GM12878 (cell line): ENCODE results near the gene ARFRP1. TPM values are rescaled to one million over a fixed set of nuclear protein-coding genes. Genes with fewer than 3 reads are reported as not detected.
"Not testable (repeated sequence)": the region's sequence is repeated elsewhere in the genome, so short reads cannot be mapped to it uniquely, and the experiment has no call there.

Experiments
- ATAC-seq: fragments of 200-7000 bp; cut with Tn5 transposase; 3 replicates; pipeline ENCODE4 v1.9.1; 2020; ENCODE audit warnings: mild to moderate bottlenecking, moderate library complexity
- BruUV-seq: library from RNA; stranded (reverse); fragments of 400-500 nt; replicated peaks from 2 replicates; lab custom pipeline; 2021; lab: Mats Ljungman, UMichigan
- CTCF ChIA-PET: fragments of 300-600 bp; sonication (Branson Sonifier 250); formaldehyde crosslinking; extraction: SDS; loops from one replicate; lab custom pipeline; 2021; ENCODE audit warnings: inconsistent platforms; lab: Yijun Ruan, JAX
- POLR2A ChIA-PET: fragments of 350-600 bp; formaldehyde crosslinking; extraction: SDS; loops from one replicate; lab custom pipeline; 2021; ENCODE audit warnings: inconsistent platforms; lab: Charles Lee
- RAD21 ChIA-PET: fragments of 300-600 bp; sonication (Branson Sonifier 250); formaldehyde crosslinking; loops from one replicate; lab custom pipeline; 2023; ENCODE audit warnings: antibody characterized with exemption; ENCODE audit not compliant: unreplicated experiment; lab: Charles Lee
- SMC1A ChIA-PET: fragments of 300-600 bp; sonication (Branson Sonifier 250); formaldehyde crosslinking; loops from one replicate; lab custom pipeline; 2023; ENCODE audit not compliant: unreplicated experiment, uncharacterized antibody; lab: Charles Lee
- DNase-seq: peaks from one replicate; pipeline ENCODE4 v3.0.0-alpha.2; 2011; ENCODE audit warnings: low read depth, low spot score
- FAIRE-seq: peaks from 3 replicates; lab custom pipeline; 2011; peaks lifted over from hg19 to GRCh38; lab: Jason Lieb, UNC
- H2AFZ ChIP-seq: 2 replicates; pipeline ENCODE4 v1.6.0; 2011; ENCODE audit warnings: low read depth, low read length, control low read depth; ENCODE audit not compliant: control insufficient read depth
- H3K27ac ChIP-seq: 2 replicates; pipeline ENCODE4 v1.5.1; 2011; ENCODE audit warnings: control low read depth; ENCODE audit not compliant: control insufficient read depth, insufficient read depth
- H3K27me3 ChIP-seq, 2 experiments: replicated peaks in 1 of 2; 2 replicates each; pipeline versions ENCODE4 v1.6.0 to v1.6.1; 2011; ENCODE audit warnings: low read length in 1 of 2; ENCODE audit not compliant: control insufficient read depth in 2 of 2, insufficient read depth in 2 of 2
- H3K36me3 ChIP-seq, 2 experiments: 2 replicates each; pipeline ENCODE4 v1.5.1; 2011; ENCODE audit warnings: low read length in 1 of 2; ENCODE audit not compliant: control insufficient read depth in 2 of 2, insufficient read depth in 2 of 2
- H3K4me1 ChIP-seq: 2 replicates; pipeline ENCODE4 v1.6.1; 2011; ENCODE audit warnings: mild to moderate bottlenecking, low read length, moderate library complexity, mixed read lengths; ENCODE audit not compliant: control insufficient read depth, insufficient read depth
- H3K4me2 ChIP-seq: 2 replicates; pipeline ENCODE4 v1.6.0; 2011; ENCODE audit warnings: control low read depth; ENCODE audit not compliant: control insufficient read depth, insufficient read depth
- H3K4me3 ChIP-seq: fragments of 200-600 bp; sonication (generic); 2 replicates; pipeline ENCODE4 v1.5.1; 2016
- H3K79me2 ChIP-seq: 2 replicates; pipeline ENCODE4 v1.6.0; 2011; ENCODE audit warnings: low read length; ENCODE audit not compliant: control insufficient read depth, insufficient read depth
- H3K9ac ChIP-seq: 2 replicates; pipeline ENCODE4 v1.8.0; 2011; ENCODE audit warnings: low read length, control low read depth, mixed read lengths; ENCODE audit not compliant: control insufficient read depth, insufficient read depth
- H3K9me3 ChIP-seq: replicated peaks from 3 replicates; pipeline ENCODE4 v1.5.1; 2011; ENCODE audit warnings: mild to moderate bottlenecking, low read length; ENCODE audit not compliant: control insufficient read depth, insufficient read depth
- H4K20me1 ChIP-seq: 2 replicates; pipeline ENCODE4 v1.6.0; 2011; ENCODE audit not compliant: control insufficient read depth, insufficient read depth
- ATF7 ChIP-seq: fragments of 450-650 bp; IDR thresholded peaks from 2 replicates; pipeline ENCODE4 v1.6.1; 2016; ENCODE audit warnings: low read depth, mild to moderate bottlenecking
- CHD1 ChIP-seq: IDR thresholded peaks from 2 replicates; pipeline ENCODE4 v1.6.1; 2012; ENCODE audit warnings: low read depth, low read length, improper control_type of control experiment
- EP300 ChIP-seq, 2 experiments: fragments of 150-350 bp in 1 of 2; IDR thresholded peaks; 2 replicates each; pipeline ENCODE4 v1.6.1; 2011 to 2012; ENCODE audit warnings: low read depth in 2 of 2, low read length in 2 of 2, borderline replicate concordance in 1 of 2, improper control_type of control experiment in 1 of 2, inconsistent platforms in 1 of 2; ENCODE audit not compliant: control insufficient read depth in 1 of 2
- HDAC2 ChIP-seq: fragments of 200-600 bp; sonication (generic); IDR thresholded peaks from 2 replicates; pipeline ENCODE4 v1.6.1; 2017
- HDGF ChIP-seq: fragments of 450-650 bp; IDR thresholded peaks from 2 replicates; pipeline ENCODE4 v1.6.1; 2016; ENCODE audit warnings: antibody characterized with exemption
- PAX5 ChIP-seq: IDR thresholded peaks from 2 replicates; pipeline ENCODE4 v1.6.1; 2011; ENCODE audit warnings: low read depth, low read length, borderline replicate concordance
- RB1 ChIP-seq: fragments of 450-650 bp; formaldehyde crosslinking; IDR thresholded peaks from 2 replicates; pipeline ENCODE4 v1.6.1; 2017; ENCODE audit warnings: mild to moderate bottlenecking, borderline replicate concordance
- RCOR1 ChIP-seq: conservative IDR thresholded peaks from 2 replicates; pipeline ENCODE4 v1.6.1; 2012; ENCODE audit warnings: low read depth, low read length, improper control_type of control experiment
- ZNF217 ChIP-seq: fragments of 450-650 bp; IDR thresholded peaks from 2 replicates; pipeline ENCODE4 v1.6.1; 2017; ENCODE audit warnings: antibody characterized with exemption, mild to moderate bottlenecking
- ZNF592 ChIP-seq: fragments of 450-650 bp; IDR thresholded peaks from 2 replicates; pipeline ENCODE4 v1.6.1; 2017; ENCODE audit warnings: mild to moderate bottlenecking, moderate library complexity
- WGBS: methylation state at CpG from one replicate; pipeline ENCODE4 v1.1.6; 2016; ENCODE audit warnings: low lambda C conversion rate; ENCODE audit not compliant: insufficient replicate concordance, insufficient coverage; ENCODE audit errors: missing lambda C conversion rate; 5-methylcytosine and 5-hydroxymethylcytosine counted together
- in situ Hi-C: fragments of 300-500 bp; cut with MboI; formaldehyde crosslinking; loops from 9 replicates; pipeline ENCODE4 v1.14.3; 2018; ENCODE audit warnings: mixed read lengths
- intact Hi-C: fragments of 100-400 bp; cut with micrococcal nuclease; formaldehyde crosslinking; loops from one replicate; pipeline ENCODE4 v1.14.2; 2022; ENCODE audit not compliant: unreplicated experiment
- polyA plus RNA-seq, 11 experiments: library from polyadenylated mRNA; depleted of rRNA in 4 of 11; unstranded in 6 of 11; stranded (reverse) in 5 of 11; fragments of >200 nt; fragmentation: Nextera tagmentation in 4 of 11; fragmentation: Illumina TruSeq in 1 of 11; extraction: Ambion mirVana in 4 of 11; extraction: Trizol in 1 of 11; gene quantifications; 1 replicate in 1 of 11; 2 replicates in 10 of 11; pipeline versions ENCODE4 v1.2.1 to v1.2.3, GENCODE V29; 2011 to 2016; ENCODE audit warnings: inconsistent platforms in 2 of 11, missing spikeins in 2 of 11, low read depth in 1 of 11
- total RNA-seq, 4 experiments: library from RNA; depleted of rRNA in 3 of 4; stranded (reverse); fragments of >200 nt in 3 of 4; fragmentation: Illumina TruSeq in 1 of 4; extraction: Trizol in 1 of 4; gene quantifications; 2 replicates each; pipeline versions ENCODE4 v1.2.1 to v1.2.3, GENCODE V29; 2013 to 2021

Gene ARFRP1
- total and polyA plus RNA-seq, 10 of the 15 experiments (the other 5 are each of a cell fraction or from before 2014, with no cell fraction given): 0.37 to 71.7 (median 34.6) TPM

- DNase-seq (no peak), FAIRE-seq (no peak)
- BruUV-seq: no TSS peak
- H3K4me3 ChIP-seq: no peak overlapping the region
- no peaks in the 10 kb centered on the region for H3K36me3 ChIP-seq
- H3K9me3 ChIP-seq: no peaks in the 10 kb centered on the region
- intact Hi-C loops: no loop called here
- H3K27me3 ChIP-seq: peaks cover 4 to 7% of the 10 kb centered on the region in 2 experiments; a peak in 3 of 4 replicates
- TF ChIP-seq CHD1 (no peak), HDGF (no peak), RB1 (no peak), EP300 (IDR thresholded peaks at IDR 0.05; ENCODE audit: borderline replicate concordance in 1 of 2, control insufficient read depth in 1 of 2, low read depth in 2 of 2, low read length in 2 of 2) (no peak), ZNF592 (no peak), ZNF217 (no peak), RCOR1 (no peak), HDAC2 (no peak), PAX5 (no peak), ATF7 (no peak)
- TF ChIP-seq, all 136 proteins: peak for 0
- SMC1A ChIA-PET: no interaction called here
- CTCF ChIA-PET: no interaction called here
- POLR2A ChIA-PET: no interaction called here
- no peak for ATAC-seq
- 24% methylated on average over 11 of the region's 11 CpGs for WGBS
- H3K4me1 ChIP-seq: no peaks in the 10 kb centered on the region
- H3K27ac ChIP-seq: no peak overlapping the region
- H3K4me2 ChIP-seq: no peak overlapping the region
- H4K20me1 ChIP-seq: no peaks in the 10 kb centered on the region
- RAD21 ChIA-PET: no interaction called here
- H3K79me2 ChIP-seq: no peaks in the 10 kb centered on the region
- H3K9ac ChIP-seq: no peak overlapping the region
- in situ Hi-C loops: no loop called here
- H2AFZ ChIP-seq: no peak overlapping the region
These were observed 55.9 kb downstream of the ARFRP1 start for GRCh38 chr20:63651942-63652191.

GRCh38 chr20:63650486-63650885 is 57.3 kb downstream of the ARFRP1 start:
- no CpG with 5 or more reads among the region's 25 CpGs for WGBS
- H3K9ac ChIP-seq, H3K4me1 ChIP-seq, H3K27ac ChIP-seq, H3K4me2 ChIP-seq, SMC1A ChIA-PET, in situ Hi-C loops, DNase-seq, H3K79me2 ChIP-seq, H3K36me3 ChIP-seq, H2AFZ ChIP-seq, intact Hi-C loops, H4K20me1 ChIP-seq, FAIRE-seq, CTCF ChIA-PET, BruUV-seq, RAD21 ChIA-PET, POLR2A ChIA-PET, H3K9me3 ChIP-seq, ATAC-seq, H3K27me3 ChIP-seq, H3K4me3 ChIP-seq: not testable (repeated sequence)
